ENCODE data around the gene LYPD6. TPM values are rescaled to one million over a fixed set of nuclear protein-coding genes. Genes with fewer than 3 reads are reported as not detected.

Gene LYPD6
- total RNA-seq, 1 donor from 2014 or later = 4.1 TPM

GRCh38 chr2:149329068-149329467 is 1.3 kb upstream of the LYPD6 start:
- no peak overlapping the region for H3K27ac Mint-ChIP-seq
- H3K27me3 ChIP-seq = peaks cover 38% of the 10 kb centered on the region
- H3K4me2 ChIP-seq = peak overlapping the region; percentile 91
- peaks cover 3% of the 10 kb centered on the region for H3K27me3 Mint-ChIP-seq (ENCODE audit: insufficient read depth, low read depth)
- H3K79me2 ChIP-seq (ENCODE audit: low read depth) = no peaks in the 10 kb centered on the region
- peaks cover 20% of the 10 kb centered on the region for H3F3A ChIP-seq (ENCODE audit: low read depth)
- no peaks in the 10 kb centered on the region for H3K36me3 ChIP-seq
- H3K9me3 ChIP-seq (ENCODE audit: low read depth) = no peaks in the 10 kb centered on the region
- TF ChIP-seq EZH2phosphoT487 (IDR thresholded peaks at IDR 0.05) (no peak), EZH2 (IDR thresholded peaks at IDR 0.05) (no peak)
- TF ChIP-seq, protein P1, sequence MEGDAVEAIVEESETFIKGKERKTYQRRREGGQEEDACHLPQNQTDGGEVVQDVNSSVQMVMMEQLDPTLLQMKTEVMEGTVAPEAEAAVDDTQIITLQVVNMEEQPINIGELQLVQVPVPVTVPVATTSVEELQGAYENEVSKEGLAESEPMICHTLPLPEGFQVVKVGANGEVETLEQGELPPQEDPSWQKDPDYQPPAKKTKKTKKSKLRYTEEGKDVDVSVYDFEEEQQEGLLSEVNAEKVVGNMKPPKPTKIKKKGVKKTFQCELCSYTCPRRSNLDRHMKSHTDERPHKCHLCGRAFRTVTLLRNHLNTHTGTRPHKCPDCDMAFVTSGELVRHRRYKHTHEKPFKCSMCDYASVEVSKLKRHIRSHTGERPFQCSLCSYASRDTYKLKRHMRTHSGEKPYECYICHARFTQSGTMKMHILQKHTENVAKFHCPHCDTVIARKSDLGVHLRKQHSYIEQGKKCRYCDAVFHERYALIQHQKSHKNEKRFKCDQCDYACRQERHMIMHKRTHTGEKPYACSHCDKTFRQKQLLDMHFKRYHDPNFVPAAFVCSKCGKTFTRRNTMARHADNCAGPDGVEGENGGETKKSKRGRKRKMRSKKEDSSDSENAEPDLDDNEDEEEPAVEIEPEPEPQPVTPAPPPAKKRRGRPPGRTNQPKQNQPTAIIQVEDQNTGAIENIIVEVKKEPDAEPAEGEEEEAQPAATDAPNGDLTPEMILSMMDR (IDR thresholded peaks at IDR 0.05) = peak; percentile 58
- H3K9me3 Mint-ChIP-seq = peaks cover 5% of the 10 kb centered on the region
- peaks cover 7% of the 10 kb centered on the region for H3K4me1 ChIP-seq
- peak overlapping the region; percentile 93 for H3K4me3 Mint-ChIP-seq
- H3K36me3 Mint-ChIP-seq = no peaks in the 10 kb centered on the region
- no peak overlapping the region for H2AFZ ChIP-seq (replicated peaks)
- no peak for DNase-seq (ENCODE audit: low spot score)
- peak overlapping the region; percentile 77 for H3K4me3 ChIP-seq
- peaks cover 11% of the 10 kb centered on the region for H4K20me1 ChIP-seq (ENCODE audit: low read depth)
- H3K27ac ChIP-seq = no peak overlapping the region
- peaks cover 18% of the 10 kb centered on the region for H3K4me1 Mint-ChIP-seq
- H3K9ac ChIP-seq = no peak overlapping the region

GRCh38 chr2:149329489-149330126 is 779 bp upstream of the LYPD6 start:
- no peak overlapping the region for H3K9ac ChIP-seq
- no peak overlapping the region for H3K27ac ChIP-seq
- peak overlapping the region; percentile 77 for H3K4me3 ChIP-seq
- peaks cover 20% of the 10 kb centered on the region for H3F3A ChIP-seq (ENCODE audit: low read depth)
- H3K4me1 ChIP-seq = peaks cover 7% of the 10 kb centered on the region
- H3K79me2 ChIP-seq (ENCODE audit: low read depth) = no peaks in the 10 kb centered on the region
- peaks cover 18% of the 10 kb centered on the region for H3K4me1 Mint-ChIP-seq
- peak overlapping the region; percentile 91 for H3K4me2 ChIP-seq
- no peak for TF ChIP-seq EZH2phosphoT487 (IDR thresholded peaks at IDR 0.05)
- TF ChIP-seq, protein P1 (IDR thresholded peaks at IDR 0.05) = no peak
- TF ChIP-seq EZH2 (IDR thresholded peaks at IDR 0.05) = no peak
- peaks cover 38% of the 10 kb centered on the region for H3K27me3 ChIP-seq
- no peaks in the 10 kb centered on the region for H3K36me3 ChIP-seq
- H3K27ac Mint-ChIP-seq = no peak overlapping the region
- no peaks in the 10 kb centered on the region for H3K36me3 Mint-ChIP-seq
- peaks cover 11% of the 10 kb centered on the region for H4K20me1 ChIP-seq (ENCODE audit: low read depth)
- peak overlapping the region; percentile 93 for H3K4me3 Mint-ChIP-seq
- DNase-seq (ENCODE audit: low spot score) = peak; percentile 79
- peak overlapping the region; percentile 85 for H2AFZ ChIP-seq (replicated peaks)
- peaks cover 3% of the 10 kb centered on the region for H3K27me3 Mint-ChIP-seq (ENCODE audit: insufficient read depth, low read depth)
- peaks cover 3% of the 10 kb centered on the region for H3K9me3 Mint-ChIP-seq
- no peaks in the 10 kb centered on the region for H3K9me3 ChIP-seq (ENCODE audit: low read depth)

GRCh38 chr2:149331023-149331400 is 625 bp downstream of the LYPD6 start:
- H4K20me1 ChIP-seq (ENCODE audit: low read depth) = peaks cover 11% of the 10 kb centered on the region
- H3K36me3 ChIP-seq = no peaks in the 10 kb centered on the region
- no peaks in the 10 kb centered on the region for H3K9me3 ChIP-seq (ENCODE audit: low read depth)
- H3F3A ChIP-seq (ENCODE audit: low read depth) = peaks cover 20% of the 10 kb centered on the region
- no peak overlapping the region for H3K27ac ChIP-seq
- H3K27me3 ChIP-seq = peaks cover 38% of the 10 kb centered on the region
- peak overlapping the region; percentile 91 for H3K4me2 ChIP-seq
- no peak overlapping the region for H3K9ac ChIP-seq
- Mint-ChIP-seq H3K27me3 (ENCODE audit: insufficient read depth, low read depth) (peaks cover 3% of the 10 kb centered on the region), H3K9me3 (no peaks in the 10 kb centered on the region), H3K4me3 (peak overlapping the region; percentile 95), H3K4me1 (peaks cover 18% of the 10 kb centered on the region), H3K27ac (peak overlapping the region; percentile 83), H3K36me3 (no peaks in the 10 kb centered on the region)
- H3K4me3 ChIP-seq = peak overlapping the region; percentile 77
- no peak for TF ChIP-seq EZH2phosphoT487 (IDR thresholded peaks at IDR 0.05)
- TF ChIP-seq, protein P1 (IDR thresholded peaks at IDR 0.05) = no peak
- no peak for TF ChIP-seq EZH2 (IDR thresholded peaks at IDR 0.05)
- H3K4me1 ChIP-seq = peaks cover 7% of the 10 kb centered on the region
- peak overlapping the region; percentile 92 for H2AFZ ChIP-seq (replicated peaks)
- H3K79me2 ChIP-seq (ENCODE audit: low read depth) = no peaks in the 10 kb centered on the region
- DNase-seq (ENCODE audit: low spot score) = peak; percentile 13
